Smooth muscle cell (in vitro differentiated cells): ENCODE data around the gene PHKB. TPM values are rescaled to one million over a fixed set of nuclear protein-coding genes. Genes with fewer than 3 reads are reported as not detected.

Experiments used
- DNase-seq: peaks from one replicate; lab custom pipeline; 2025; ENCODE audit not compliant: unreplicated experiment; lab: John Stamatoyannopoulos, UW
- H2AFZ ChIP-seq: fragments of 200-600 bp; sonication (generic); 2 replicates; pipeline ENCODE4 v1.6.0; 2016; ENCODE audit warnings: antibody characterized with exemption, low read depth, mild to moderate bottlenecking
- H3F3A ChIP-seq: fragments of 200-600 bp; sonication (generic); 2 replicates; pipeline ENCODE4 v1.6.0; 2017; ENCODE audit warnings: antibody characterized with exemption, low read depth
- H3K27ac ChIP-seq: fragments of 200-600 bp; sonication (generic); 2 replicates; pipeline ENCODE4 v1.5.1; 2016; ENCODE audit warnings: low read depth, mild to moderate bottlenecking
- H3K27me3 ChIP-seq: fragments of 200-600 bp; sonication (generic); 2 replicates; pipeline ENCODE4 v1.6.1; 2016; ENCODE audit warnings: low read depth, mild to moderate bottlenecking
- H3K36me3 ChIP-seq: fragments of 200-600 bp; sonication (generic); 2 replicates; pipeline ENCODE4 v1.5.1; 2016; ENCODE audit warnings: low read depth
- H3K4me1 ChIP-seq: fragments of 200-600 bp; sonication (generic); 2 replicates; pipeline ENCODE4 v1.5.1; 2016; ENCODE audit warnings: low read depth
- H3K4me2 ChIP-seq: fragments of 200-600 bp; sonication (generic); 2 replicates; pipeline ENCODE4 v1.6.0; 2016; ENCODE audit warnings: mild to moderate bottlenecking
- H3K4me3 ChIP-seq: fragments of 200-600 bp; sonication (generic); 2 replicates; pipeline ENCODE4 v1.5.1; 2016; ENCODE audit warnings: mild to moderate bottlenecking
- H3K79me2 ChIP-seq: fragments of 200-600 bp; sonication (generic); 2 replicates; pipeline ENCODE4 v1.6.0; 2016; ENCODE audit warnings: low read depth, mild to moderate bottlenecking
- H3K9ac ChIP-seq: fragments of 200-600 bp; sonication (generic); 2 replicates; pipeline ENCODE4 v1.6.0; 2016; ENCODE audit warnings: low read depth
- H3K9me3 ChIP-seq: fragments of 200-600 bp; sonication (generic); replicated peaks from 2 replicates; pipeline ENCODE4 v1.5.1; 2016; ENCODE audit warnings: low read depth
- H4K20me1 ChIP-seq: fragments of 200-600 bp; sonication (generic); 2 replicates; pipeline ENCODE4 v1.6.0; 2016; ENCODE audit warnings: low read depth
- CTCF ChIP-seq: fragments of 200-600 bp; sonication (generic); IDR thresholded peaks from 2 replicates; pipeline ENCODE4 v1.5.1; 2017; ENCODE audit warnings: borderline replicate concordance, mild to moderate bottlenecking, antibody characterized with exemption; ENCODE audit not compliant: insufficient read depth, poor library complexity, severe bottlenecking
- WGBS: methylation state at CpG from one replicate; pipeline ENCODE4 v1.1.7; 2016; ENCODE audit warnings: low lambda C conversion rate; 5-methylcytosine and 5-hydroxymethylcytosine counted together
- polyA plus RNA-seq: library from polyadenylated mRNA; unstranded; fragments of >200 nt; fragmentation: Nextera tagmentation; extraction: Ambion mirVana; gene quantifications from 2 replicates; pipeline ENCODE4 v1.2.1, GENCODE V29; 2016
- total RNA-seq: library from RNA; depleted of rRNA; stranded (reverse); fragments of >200 nt; gene quantifications from 2 replicates; pipeline ENCODE4 v1.2.3, GENCODE V29; 2014

The PHKB gene
- total and polyA plus RNA-seq, 2 experiments from 2014 or later, result 11.4 to 30.3 TPM

DNA sequence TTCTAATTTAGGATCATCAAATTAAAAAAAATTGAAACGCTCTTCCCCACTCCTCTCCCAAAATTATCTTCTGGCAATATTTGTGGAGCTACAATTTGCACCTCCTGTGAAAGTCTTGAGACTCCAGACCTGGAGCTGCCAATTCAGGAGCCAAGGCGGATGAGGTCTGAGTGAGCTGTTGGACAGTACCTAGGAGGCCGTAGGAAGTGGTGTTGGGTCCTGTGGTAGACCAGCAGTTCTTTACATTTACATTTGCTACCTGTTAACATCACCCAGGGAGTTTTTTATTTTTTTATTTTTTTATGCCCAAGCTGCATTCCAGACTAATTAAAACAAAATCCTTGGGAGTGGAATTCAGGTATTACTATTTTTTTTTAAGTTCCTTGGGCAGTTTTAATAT is 271.0 kb downstream of the PHKB start:
- Histone ChIP-seq H3K4me1 (no peaks in the 10 kb centered on the region), H3K79me2 (no peaks in the 10 kb centered on the region), H3K27me3 (no peaks in the 10 kb centered on the region), H3K27ac (peak overlapping the region; percentile 38), H2AFZ (no peak overlapping the region), H3K36me3 (no peaks in the 10 kb centered on the region), H3F3A (no peaks in the 10 kb centered on the region), H4K20me1 (no peaks in the 10 kb centered on the region), H3K4me2 (peak overlapping the region; percentile 41), H3K9me3 (no peaks in the 10 kb centered on the region), H3K4me3 (no peak overlapping the region), H3K9ac (no peak overlapping the region)
- 84% methylated on average over 3 of the region's 3 CpGs for WGBS
- no peak for TF ChIP-seq CTCF
- no peak for DNase-seq

GRCh38 chr16:47732523-47733111 is 271.5 kb downstream of the PHKB start:
- Histone ChIP-seq H2AFZ (no peak overlapping the region), H4K20me1 (no peaks in the 10 kb centered on the region), H3K79me2 (no peaks in the 10 kb centered on the region), H3K4me2 (peak overlapping the region; percentile 41), H3K4me1 (no peaks in the 10 kb centered on the region), H3K9me3 (no peaks in the 10 kb centered on the region), H3F3A (no peaks in the 10 kb centered on the region), H3K27ac (peak overlapping the region; percentile 38), H3K9ac (no peak overlapping the region), H3K4me3 (no peak overlapping the region), H3K27me3 (no peaks in the 10 kb centered on the region), H3K36me3 (no peaks in the 10 kb centered on the region)
- no peak for TF ChIP-seq CTCF
- DNase-seq, result no peak
- 15% methylated on average over 6 of the region's 6 CpGs for WGBS

DNA sequence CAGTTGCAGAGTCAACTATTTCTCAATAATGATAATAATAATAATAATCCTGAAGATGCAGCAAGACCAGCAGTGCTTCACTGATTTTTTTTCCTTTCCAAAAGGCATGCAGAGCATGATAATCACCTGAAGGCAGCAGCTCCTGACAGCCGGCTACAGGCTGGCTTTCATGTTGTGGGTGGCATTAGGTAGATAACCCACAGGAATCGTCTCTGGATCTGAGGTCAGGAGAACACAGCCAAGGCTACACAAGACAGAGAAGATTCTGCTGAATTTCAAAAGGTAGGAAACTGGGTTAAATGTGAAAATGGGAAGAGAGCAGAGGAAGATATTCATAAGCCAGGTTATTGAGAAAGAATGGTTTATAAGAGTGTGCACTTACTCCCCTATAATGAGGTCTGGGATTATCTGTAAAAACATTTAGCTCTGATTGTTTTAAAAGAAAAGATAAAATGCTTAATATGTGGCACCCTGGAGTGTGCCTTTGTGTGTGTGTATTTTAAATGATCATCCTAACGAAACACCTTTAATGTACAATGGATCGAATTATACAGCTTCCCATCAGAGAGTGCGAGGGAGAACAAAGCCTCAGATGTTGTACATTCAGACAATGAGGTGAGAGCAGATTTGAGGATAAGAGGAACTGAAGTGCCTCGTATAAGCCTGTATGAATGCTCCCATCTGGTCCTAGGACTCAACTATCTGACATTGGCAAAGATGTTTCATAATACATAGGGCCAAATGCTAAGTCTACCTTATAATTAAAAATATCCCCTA is 273.1 kb downstream of the PHKB start:
- Histone ChIP-seq H3K4me3 (no peak overlapping the region), H3K9me3 (peaks cover 6% of the 10 kb centered on the region), H3K79me2 (no peaks in the 10 kb centered on the region), H3K27ac (no peak overlapping the region), H3K27me3 (no peaks in the 10 kb centered on the region), H3F3A (no peaks in the 10 kb centered on the region), H3K9ac (no peak overlapping the region), H3K4me1 (no peaks in the 10 kb centered on the region), H3K4me2 (peak overlapping the region; percentile 12), H2AFZ (no peak overlapping the region), H3K36me3 (no peaks in the 10 kb centered on the region), H4K20me1 (no peaks in the 10 kb centered on the region)
- 74% methylated on average over 6 of the region's 6 CpGs for WGBS
- no peak for TF ChIP-seq CTCF
- DNase-seq, result no peak
